ENCODE results near the gene C3.

GRCh38 chr19:6712692-6713670, 7.5 kb downstream of the C3 start:
- TF ChIP-seq, protein P1, sequence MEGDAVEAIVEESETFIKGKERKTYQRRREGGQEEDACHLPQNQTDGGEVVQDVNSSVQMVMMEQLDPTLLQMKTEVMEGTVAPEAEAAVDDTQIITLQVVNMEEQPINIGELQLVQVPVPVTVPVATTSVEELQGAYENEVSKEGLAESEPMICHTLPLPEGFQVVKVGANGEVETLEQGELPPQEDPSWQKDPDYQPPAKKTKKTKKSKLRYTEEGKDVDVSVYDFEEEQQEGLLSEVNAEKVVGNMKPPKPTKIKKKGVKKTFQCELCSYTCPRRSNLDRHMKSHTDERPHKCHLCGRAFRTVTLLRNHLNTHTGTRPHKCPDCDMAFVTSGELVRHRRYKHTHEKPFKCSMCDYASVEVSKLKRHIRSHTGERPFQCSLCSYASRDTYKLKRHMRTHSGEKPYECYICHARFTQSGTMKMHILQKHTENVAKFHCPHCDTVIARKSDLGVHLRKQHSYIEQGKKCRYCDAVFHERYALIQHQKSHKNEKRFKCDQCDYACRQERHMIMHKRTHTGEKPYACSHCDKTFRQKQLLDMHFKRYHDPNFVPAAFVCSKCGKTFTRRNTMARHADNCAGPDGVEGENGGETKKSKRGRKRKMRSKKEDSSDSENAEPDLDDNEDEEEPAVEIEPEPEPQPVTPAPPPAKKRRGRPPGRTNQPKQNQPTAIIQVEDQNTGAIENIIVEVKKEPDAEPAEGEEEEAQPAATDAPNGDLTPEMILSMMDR (IDR thresholded peaks at IDR 0.05; ENCODE audit: borderline replicate concordance, extremely low read depth, low read length, poor library complexity, severe bottlenecking) = no peak
- TF ChIP-seq EZH2 (IDR thresholded peaks at IDR 0.05; ENCODE audit: borderline replicate concordance, low read depth, low read length, severe bottlenecking) = no peak

All from DND-41 (cell line).